Measurements from ENCODE around the gene RFNG.

Gene RFNG

DNA sequence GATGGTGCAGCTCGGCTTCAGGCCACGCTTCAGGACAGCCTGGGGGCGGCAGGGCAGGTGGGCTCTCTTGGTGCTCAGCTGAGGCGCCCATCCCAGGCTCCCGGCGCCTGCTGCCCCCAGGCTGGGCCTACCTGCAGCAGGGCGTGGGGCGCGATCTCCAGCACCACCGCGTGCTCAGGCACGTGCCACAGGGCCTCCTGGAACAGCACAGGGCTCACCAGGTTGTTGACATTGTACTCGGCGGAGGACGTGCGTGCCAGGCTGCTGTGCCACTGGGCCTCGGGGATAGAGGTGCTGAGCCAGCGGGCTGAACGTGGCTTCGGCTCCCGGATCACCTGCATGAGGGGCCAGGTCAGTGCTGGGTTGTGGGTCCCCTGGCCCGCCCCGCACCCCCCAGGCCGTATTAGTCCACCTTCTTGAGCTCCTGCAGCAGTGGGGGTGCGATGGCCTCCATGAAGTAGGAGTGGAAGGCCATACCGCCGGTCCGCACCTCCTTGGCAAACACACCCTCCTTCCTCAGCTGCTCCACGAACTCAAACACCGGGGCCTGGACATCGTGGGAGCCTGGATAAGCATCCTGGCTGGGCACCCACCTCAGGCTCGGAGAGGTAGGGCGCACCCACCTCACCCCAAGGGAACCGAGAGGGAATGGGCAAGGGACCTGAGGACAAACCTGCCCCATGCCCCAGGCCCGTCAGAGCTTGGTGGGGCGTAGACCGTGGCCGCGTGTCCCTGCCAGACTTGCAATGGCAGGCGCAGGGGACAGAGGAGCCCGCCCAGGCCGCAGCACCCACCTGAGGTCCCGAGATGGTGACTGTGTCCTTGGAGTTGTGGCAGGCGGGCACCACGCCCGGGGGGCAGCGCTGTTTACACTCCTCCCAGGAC lies 37.5 kb upstream of the RFNG start:
- no peak for DNase-seq

DNA sequence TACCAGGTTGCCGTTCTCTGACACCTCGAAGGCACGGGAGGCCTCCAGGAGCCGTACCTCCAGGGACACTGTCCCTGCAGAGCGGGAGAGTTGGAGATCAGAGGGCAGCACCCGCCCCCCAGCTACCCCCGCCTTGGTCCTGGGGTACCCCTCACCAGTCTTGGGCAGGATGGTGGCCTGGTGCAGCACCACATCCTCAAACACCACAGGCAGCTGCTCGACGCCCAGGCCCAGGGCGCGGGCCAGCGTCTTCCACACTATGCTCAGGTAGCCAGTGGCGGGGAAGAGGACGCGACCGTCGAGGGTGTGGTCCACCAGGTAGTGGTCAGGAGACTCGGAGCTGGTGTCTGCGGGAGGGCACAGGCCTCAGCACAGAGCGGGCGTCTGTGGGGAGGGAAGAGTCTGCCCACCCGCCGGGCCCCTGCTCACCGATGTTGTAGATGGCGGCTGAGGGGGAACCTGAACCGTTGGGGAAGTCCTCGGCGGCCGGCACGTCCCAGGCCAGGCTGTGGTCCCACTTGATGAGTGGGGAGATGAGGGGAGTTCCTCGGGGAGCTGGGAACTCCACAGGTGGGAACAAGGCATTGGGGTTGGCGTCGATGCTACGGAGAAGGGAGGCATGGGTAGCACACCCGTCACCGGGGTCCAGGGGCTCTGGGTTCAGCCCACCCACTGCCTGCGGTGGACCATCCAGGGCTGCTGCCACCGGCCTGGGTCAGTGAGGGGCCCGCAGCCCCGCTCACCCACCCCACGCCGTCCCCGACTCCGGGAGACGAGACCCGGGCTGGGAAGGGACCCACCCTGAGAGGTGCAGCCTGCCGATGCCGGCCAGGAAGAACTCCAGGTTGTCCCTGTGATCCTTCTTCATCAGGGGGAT lies 36.6 kb upstream of the RFNG start:
- no peak for DNase-seq

DNA sequence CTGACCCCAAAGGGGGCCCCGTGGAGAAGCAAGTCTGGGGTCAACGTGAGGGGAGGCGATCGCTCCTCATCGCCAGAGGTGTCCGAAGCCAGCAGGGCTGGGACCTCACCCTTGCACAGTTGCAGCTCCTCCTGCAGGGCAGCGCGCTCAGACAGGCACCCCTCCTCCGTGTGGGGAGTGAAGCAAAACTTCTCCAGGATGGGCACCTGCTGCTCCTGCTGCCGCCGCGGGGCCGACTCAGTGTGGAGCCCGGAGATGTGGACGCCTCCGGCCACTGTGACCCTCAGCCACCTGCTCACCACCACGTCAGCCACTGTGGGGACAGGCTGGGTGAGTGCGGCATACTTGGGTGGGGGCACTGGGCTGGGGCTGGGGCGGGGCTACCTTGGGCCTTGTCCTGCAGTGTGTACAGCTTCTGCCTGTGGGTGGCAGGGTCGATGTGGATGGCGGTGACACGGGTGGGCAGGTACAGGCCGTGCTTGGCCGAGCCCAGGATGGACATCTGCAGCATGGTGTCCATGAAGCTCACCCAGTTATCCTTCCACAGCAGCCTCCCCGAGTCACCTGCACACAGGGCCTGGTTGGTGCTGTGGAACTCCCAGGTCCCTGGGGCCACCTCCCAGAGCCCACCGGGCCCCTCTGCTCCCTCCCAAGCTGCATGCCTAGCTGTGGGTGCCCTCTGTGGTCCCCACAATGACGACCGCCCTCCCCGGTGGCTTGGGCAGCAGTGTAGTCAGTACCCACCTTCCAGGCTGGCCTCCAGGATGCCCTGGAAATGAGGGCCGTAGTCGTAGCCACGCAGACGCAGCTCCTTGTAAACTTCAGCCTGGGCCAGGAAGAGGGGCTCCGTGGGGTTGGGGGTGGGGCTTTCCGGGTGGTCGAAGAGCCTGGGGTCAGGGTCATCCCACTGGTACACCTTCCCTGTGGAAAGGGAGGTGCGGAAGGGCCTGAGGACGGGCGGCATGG lies 35.6 kb upstream of the RFNG start:
- no peak for DNase-seq

DNA sequence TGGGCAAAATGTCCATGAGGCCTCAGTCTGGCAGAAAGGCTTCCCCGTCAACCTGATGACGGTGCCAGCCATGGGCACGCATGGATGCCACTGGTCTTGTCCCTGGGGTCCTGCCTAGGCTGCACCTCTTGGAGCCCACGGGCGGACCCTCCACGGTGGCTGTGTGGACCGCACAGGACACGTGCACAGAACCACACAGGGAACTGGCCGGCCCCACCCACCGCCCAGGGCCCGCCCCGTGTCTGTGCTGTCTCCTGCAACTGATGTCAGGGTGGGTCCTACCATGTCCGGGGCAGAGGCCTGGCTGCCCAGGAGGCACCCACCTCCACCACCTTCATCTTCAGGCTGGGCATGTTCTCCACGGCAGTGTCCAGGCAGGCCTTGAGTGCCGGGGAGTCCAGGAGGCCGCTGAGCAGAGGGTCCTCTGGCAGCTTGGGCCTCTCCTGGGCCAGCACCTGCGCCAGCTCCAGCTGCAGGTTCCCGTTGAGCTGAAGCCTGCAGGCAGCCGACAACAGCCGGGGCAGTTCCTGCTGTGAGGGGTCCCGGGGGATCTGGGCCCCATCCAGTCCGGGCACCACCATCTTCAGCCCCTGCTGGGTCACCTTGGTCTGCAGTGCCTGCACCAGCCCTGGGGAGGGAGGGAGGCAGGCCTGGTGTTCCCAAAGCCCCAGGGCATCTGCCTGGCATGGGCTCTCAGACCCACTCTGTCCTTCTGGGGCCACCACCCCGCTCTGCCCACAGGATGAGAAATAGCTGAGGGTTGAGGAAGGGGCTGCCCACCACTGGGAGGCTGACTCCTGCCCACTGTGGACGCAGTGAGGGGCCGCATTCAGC lies 34.5 kb upstream of the RFNG start:
- no peak for DNase-seq

DNA sequence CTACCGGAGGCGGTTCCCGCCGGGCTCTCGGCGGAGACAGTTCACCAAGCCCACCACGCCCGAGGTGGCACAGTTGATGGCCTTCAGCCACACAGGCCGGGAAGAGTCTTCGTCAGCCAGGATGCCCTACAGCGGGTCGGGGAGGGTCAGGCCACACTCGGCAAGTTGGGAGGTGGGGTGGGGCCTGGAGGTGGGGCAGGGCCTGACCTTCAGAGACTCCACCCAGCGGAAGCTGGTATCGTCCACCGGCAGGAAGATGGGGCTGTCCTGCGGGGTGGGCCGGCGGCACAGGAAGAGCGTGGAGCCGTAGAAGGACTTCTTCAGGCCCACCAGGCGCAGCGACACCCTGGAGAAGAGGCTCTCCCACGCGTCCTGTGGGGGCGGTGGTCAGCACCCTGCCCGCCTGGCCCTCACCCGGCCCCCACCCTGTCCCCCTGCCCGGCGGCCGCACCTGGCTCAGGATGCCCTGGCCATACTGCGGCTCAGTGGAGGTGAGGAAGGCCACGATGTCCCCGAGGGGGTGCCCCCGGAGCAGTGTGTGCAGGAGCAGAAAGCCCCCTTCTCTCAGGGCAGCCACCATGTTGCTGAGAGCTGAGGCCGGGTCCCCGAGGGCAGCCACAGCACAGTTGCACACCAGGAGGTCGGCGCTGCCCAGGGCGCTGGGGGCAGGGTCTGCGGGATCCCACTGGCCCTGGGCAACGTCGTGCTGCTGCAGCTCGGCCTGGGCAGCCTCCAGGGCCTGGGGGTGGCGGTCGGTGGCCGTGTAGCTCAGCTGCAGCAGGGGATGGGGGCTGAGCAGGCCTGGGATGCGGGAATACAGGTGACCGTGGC lies 33.6 kb upstream of the RFNG start:
- no peak for DNase-seq

DNA sequence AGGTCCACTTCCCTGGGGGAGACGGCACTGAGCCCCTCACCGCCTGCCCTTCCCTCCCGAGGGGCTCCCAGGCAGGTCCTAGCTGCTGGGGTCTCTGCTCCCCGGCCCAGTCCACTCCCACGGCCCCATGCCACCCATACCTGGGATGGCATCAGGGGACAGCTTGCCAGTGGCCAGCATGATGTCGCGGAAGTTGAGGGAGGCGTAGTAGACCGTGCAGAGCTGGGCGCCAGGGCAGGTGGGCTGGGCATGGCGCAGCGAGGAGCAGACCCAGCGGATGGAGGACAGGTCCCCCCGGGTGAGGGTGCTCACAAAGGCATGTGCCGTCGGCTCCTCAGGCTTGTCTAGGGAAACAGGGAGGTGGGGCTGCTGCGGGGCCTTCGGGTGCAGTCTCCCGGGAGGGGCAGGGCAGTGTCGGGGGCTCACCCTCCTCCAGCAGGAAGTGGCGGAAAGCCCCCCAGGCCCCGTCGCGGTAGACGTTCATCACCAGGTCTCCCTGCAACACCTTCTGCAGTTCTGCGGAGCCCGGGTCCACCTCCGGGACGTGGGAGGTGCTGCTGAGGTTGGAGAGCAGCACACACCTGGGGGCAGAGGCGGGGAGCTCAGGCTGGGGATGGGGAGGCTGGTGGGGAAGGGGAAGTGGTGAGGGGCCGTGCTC lies 32.9 kb upstream of the RFNG start:
- DNase-seq, result no peak

DNA sequence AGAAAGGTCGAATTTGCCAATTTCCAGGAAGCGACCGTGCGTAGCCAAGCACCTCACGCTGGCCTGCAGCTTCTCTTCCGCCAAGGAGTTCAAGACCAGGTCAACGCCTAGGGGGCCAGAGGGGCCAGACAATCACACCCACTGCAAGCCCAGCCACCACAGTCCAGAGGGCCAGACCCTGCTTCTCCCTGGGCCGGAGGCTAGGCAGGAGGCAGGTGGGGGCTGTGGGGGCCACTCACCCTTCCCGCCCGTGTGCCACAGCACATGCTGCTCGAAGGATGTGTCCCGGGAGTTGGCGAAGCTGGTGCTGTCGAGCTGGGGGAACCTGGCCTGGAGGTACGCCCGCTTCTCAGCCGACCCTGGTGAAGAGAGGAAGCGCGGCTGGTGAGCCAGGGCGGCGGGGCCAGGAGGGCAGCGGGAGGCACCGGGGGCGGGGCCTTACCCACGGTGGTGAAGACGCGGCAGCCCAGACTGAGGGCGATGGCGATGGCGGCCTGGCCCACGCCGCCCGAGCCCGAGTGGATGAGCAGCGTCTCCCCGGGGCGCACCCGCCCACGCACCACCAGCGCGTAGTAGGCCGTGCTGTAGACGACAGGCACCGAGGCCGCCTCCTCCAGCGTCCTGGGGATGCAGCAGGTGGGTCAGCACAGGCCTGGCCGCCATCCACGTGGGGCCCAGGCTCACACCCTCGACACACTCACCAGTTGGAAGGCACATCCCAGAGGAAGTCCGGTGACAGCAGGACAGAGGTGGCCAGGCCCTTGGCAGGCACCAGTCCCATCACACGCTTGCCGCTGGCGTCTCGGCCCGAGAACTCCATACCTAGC lies 32.1 kb upstream of the RFNG start:
- DNase-seq, result no peak

DNA sequence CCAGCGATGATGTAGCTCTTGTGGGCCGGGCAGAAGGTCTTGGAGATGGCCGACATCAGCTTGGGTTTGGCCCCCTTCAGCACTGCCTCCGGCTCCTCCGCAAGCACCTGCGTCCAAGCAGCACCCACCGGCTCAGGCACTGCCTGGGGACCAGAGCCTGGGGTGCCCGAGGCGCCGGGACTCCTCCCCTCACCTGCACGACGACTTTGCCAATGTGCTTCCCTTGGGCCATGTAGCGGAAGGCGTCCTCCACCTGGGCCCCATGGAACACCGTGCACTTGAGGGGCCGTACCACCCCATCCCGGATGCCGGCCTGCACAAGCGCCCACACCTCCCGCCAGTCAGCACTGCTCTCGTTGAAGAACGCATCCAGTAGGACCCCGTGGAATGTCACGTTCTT lies 31.4 kb upstream of the RFNG start:
- no peak for DNase-seq

DNA sequence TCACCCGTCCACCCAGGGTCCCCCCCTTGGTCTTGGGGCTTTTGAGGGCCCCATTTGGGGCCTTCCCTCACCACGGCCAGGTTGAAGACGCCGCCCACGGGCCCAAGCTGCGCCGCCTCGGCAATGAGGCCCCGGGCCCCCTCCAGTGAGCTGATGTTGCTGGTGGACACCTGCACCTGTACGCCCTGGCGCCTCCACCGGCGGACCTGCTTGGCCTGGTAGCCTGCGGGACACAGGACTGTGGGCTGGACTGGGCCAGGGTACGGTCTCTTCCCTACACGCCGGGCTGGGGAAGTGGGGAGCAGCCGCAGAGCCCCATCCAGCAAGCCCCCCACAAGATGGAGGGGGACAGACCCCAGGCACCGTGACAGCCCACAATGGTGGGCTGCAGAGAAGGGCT lies 30.8 kb upstream of the RFNG start:
- no peak for DNase-seq

DNA sequence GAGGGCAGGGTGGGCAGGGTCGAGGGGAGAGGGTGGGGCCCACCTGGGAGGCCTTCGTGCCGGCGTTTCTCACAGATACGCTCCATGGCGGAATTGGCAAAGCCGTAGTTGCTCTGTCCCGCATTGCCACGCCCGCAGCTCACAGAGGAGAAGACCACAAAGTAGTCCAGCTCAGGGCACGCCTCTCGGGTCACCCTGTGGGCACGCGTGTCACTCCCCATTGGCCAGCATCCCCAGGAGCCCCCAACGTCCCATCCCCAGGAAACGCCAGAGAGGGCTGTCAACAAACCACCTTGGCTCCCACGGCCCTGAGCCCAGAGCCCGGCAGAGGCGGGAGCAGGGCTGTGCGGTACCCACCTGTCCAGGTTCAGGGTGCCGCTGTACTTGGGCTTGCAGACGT lies 30.4 kb upstream of the RFNG start:
- DNase-seq, result no peak

DNA sequence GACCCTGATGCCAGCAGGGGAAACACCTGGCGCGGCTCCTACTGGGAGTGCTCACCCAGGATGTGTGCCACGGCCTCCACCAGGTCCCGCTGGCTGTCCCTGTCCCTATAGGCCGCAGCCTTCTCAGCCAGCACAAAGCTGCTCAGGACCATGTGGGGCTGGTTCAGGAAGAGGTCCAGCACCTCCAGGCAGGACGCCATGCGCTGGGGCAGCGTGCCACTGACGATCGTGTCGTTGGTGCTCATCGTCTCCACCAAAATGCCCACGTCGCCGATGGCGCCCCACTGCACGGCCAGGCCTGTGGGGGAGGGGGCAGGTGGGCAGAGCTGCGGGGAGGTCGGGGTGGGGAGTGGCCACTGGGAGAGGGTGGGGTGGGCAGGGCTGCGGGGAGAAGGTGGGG lies 29.9 kb upstream of the RFNG start:
- DNase-seq, result no peak

DNA sequence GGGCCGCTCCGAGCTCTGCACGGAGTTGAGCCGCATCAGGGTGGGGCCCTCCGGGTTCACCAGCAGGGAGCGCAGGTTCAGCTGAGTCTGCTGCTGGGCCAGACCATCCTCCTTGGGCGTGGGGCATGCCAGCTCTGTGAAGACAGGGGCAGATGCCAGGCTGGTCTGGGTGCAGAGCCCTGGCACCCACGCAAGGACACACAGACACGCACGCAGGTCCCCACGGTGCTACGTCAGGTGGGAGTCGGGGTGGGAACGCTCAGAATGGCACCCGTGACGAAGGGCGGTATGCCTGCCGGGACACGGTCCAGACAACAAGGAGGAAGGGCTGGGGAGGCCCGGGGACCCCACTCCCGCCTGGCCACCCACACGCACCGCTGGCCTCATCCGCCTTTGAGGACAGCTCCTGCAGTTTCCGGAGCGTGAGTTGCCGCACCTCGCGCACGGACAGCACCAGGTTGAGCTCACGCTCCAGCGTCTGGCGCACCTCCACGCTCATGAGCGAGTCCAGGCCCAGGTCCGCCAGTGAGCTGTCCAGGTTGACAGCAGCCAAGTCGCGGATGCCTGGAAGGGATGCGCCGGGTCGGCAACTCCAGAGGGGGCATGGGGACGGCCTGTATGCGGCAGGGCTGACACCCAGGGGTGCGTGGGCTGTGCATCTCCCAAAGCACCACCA lies 29.3 kb upstream of the RFNG start:
- no peak for DNase-seq

DNA sequence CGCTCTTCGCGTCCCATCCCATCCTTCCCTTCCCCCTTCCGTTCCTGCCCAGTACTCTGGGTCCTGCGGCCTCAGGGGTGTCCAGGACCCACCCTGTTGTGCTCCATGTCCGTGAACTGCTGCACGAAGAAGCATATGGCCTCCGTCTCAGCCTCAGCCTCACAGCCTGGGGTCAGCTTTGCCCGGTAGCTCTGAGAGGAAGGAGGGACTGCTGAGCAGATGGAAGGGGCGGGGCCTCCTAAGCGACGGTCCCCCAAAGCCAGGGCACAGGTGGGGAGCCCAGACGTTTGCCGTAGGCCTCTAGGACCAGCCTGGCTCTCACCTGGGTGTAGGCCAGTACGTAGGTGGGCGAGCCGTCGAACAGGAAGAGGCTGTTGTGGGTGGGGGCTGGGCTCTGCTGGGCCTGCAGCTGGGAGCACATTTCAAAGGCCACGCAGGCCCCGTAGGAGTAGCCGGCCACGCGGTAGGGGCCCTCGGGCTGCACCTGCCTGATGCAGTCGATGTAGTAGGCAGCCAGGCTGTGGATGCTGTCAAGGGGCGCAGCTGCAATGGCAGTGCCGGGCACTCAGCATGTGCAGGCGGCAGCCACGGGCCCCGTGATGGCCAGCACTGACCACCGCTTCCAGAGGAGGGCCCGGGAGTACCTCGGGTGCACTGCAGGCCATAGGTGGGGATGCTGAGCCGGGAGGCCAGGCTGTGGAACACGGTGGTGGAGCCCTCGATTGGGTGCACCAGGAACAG lies 28.6 kb upstream of the RFNG start:
- no peak for DNase-seq

DNA sequence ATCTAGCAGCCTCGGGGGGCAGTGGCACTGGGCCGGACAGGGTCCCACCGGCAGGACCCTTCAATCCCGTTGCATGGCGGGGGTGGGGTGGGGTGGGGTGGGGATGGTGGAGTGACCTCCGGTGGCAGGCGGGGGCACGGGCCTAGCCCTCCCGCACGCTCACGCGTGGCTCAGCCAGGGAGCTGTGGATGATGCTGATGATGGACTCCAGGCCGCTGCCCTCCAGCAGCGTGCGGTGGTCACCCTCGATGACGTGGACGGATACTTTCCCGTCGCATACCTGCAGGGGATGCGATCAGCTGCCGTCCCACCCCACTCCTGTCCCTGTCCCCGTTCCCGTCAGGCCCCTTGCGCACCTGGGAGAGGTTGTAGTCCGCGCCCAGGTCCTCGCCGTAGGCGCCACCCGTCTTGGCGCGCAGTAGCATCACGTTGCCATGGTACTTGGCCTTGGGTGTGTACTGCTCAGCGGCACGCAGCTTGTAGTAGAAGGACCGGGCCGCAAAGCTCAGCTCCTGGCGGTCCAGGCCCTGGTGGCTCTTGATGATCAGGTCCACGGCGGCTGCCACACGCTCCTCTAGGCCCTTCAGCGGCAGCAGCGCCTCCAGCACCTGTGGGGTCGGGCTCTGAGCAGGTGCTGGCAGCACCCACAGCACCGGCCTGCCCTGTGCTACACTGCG lies 27.5 kb upstream of the RFNG start:
- DNase-seq, result no peak

DNA sequence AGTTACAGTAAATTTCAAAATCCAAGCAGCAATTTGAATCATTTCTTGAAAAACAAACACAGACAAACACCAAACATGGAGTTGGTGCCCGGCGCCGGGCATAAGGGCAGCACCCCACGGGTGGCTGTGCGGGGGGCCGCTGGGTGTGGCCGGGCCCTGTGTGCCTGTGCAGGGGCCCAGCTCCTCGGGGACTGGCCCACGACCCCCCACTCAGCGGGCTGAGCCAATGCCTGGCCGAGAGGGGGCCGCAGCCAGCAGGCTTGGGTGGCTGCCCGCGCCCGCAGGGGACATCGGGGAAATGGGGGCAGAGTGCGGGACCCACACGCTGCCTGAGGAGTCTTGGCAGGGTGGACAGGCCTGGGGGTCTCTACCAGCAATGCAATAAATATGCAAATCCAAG lies 26.8 kb upstream of the RFNG start:
- DNase-seq, result no peak

DNA sequence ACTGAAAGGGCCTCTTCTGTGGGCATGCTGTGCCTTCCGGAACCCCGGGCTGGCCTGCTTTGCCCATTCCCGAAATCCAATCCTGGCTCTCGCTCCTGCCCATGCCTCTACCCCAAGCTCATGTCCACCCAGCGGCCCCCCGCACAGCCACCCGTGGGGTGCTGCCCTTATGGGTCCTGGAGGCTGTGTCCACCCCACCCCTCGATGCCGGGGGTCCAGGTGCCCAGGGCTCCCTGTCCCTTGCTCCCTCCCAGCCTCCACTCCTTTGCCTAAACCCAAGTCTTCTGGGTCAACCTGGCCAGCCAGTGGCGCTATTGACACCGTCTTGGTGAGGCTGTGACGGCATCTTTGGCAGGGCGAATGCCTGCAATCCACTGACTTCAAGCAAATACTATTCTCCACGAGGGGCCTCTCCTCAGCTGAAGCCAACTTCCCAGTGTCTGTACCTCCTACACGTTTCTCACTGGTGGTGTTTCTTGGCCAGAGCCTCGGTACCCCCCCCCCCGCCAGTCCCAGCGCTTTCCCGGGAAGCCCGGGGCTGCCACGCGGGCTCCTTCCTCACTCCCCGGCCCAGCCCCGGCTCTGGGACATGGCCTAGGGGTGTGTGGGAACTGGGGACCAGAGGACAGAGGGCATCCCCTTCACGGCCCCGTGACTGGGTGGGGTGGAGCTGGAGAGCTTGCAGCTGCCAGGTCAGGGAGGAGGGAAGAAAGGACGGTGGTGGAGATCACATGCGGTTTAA lies 26.2 kb upstream of the RFNG start:
- DNase-seq, result no peak
